Measurements from ENCODE around the gene PDCD2L.
"Not testable (repeated sequence)": the region's sequence is repeated elsewhere in the genome, so short reads cannot be mapped to it uniquely, and the experiment has no call there.

Gene PDCD2L

GRCh38 chr19:34448191-34448590 is 44.0 kb downstream of the PDCD2L start:
- no peak overlapping the region for H3K4me3 ChIP-seq (ENCODE audit: low read depth, low read length)
- TF ChIP-seq MAX (IDR thresholded peaks at IDR 0.05; ENCODE audit: low read depth, low read length), result no peak
- TF ChIP-seq POLR2A (IDR thresholded peaks at IDR 0.05; ENCODE audit: extremely low read depth, insufficient read length), result no peak
- TF ChIP-seq MYC (IDR thresholded peaks at IDR 0.05; ENCODE audit: low read depth, low read length), result no peak
- TF ChIP-seq CTCF (IDR thresholded peaks at IDR 0.05; ENCODE audit: low read depth, low read length), result no peak
- no peak for DNase-seq (ENCODE audit: low read depth)

GRCh38 chr19:34452723-34453122 is 48.5 kb downstream of the PDCD2L start:
- DNase-seq (ENCODE audit: low read depth), result no peak
- TF ChIP-seq MAX (IDR thresholded peaks at IDR 0.05; ENCODE audit: low read depth, low read length) (no peak), POLR2A (IDR thresholded peaks at IDR 0.05; ENCODE audit: extremely low read depth, insufficient read length) (no peak), CTCF (IDR thresholded peaks at IDR 0.05; ENCODE audit: low read depth, low read length) (no peak), MYC (IDR thresholded peaks at IDR 0.05; ENCODE audit: low read depth, low read length) (no peak)
- no peak overlapping the region for H3K4me3 ChIP-seq (ENCODE audit: low read depth, low read length)

- DNase-seq (ENCODE audit: low read depth), result no peak
- H3K4me3 ChIP-seq (ENCODE audit: low read depth, low read length), result no peak overlapping the region
- TF ChIP-seq POLR2A (IDR thresholded peaks at IDR 0.05; ENCODE audit: extremely low read depth, insufficient read length) (no peak), MYC (IDR thresholded peaks at IDR 0.05; ENCODE audit: low read depth, low read length) (no peak), CTCF (IDR thresholded peaks at IDR 0.05; ENCODE audit: low read depth, low read length) (no peak), MAX (IDR thresholded peaks at IDR 0.05; ENCODE audit: low read depth, low read length) (no peak)
Observed at GRCh38 chr19:34454091-34454490, 49.9 kb downstream of the PDCD2L start.

DNA sequence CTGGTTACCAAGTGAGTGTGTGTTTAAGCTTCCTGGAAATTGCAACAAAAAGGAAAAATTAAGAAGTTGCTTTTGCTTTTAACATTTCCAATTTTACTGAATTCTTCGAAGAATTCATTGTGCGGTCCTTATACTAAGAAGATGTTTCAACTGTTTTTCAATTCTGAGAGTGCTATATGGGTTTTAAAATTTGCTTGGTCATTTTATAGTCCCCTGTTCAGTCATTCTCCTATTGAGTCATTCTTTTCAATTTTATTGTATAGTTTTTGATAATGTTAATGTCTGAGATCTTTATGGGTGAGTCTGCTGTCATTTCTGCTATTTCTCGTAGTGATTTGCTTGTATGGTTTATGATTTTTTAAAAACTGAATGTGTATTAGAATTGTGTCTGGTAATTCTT is 50.5 kb downstream of the PDCD2L start:
- no peak for DNase-seq (ENCODE audit: low read depth)
- TF ChIP-seq POLR2A (IDR thresholded peaks at IDR 0.05; ENCODE audit: extremely low read depth, insufficient read length) (no peak), CTCF (IDR thresholded peaks at IDR 0.05; ENCODE audit: low read depth, low read length) (no peak), MAX (IDR thresholded peaks at IDR 0.05; ENCODE audit: low read depth, low read length) (no peak), MYC (IDR thresholded peaks at IDR 0.05; ENCODE audit: low read depth, low read length) (no peak)

DNA sequence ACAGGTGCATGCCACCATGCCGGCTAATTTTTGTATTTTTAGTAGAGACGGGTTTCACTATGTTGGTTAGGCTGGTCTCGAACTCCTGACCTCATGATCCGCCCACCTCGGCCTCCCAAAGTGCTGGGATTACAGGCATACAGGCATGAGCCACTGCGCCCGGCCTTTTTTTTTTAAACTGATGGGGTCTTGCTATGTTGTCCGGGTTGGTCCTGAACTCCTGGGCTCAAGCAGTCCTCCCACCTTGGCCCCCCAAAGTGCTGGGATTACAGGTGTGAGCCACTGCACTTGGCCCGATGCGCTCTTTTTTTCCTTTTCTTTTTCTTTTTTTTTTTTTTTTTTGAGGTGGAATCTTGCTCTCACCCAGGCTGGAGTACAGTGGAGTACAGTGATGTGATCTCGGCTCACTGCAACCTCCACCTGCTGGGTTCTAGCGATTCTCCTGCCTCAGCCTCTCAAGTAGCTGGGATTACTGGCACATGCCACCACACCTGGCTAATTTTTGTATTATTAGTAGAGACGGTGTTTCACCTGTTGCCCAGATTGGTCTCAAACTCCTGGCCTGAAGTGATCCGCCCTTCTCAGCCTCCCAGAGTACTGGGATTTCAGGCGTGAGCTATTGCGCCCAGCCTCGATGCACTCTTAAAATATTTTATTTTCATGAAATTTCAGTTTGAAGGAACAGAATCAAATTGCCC is 51.7 kb downstream of the PDCD2L start:
- H3K4me3 ChIP-seq (ENCODE audit: low read depth, low read length); DNase-seq (ENCODE audit: low read depth): not testable (repeated sequence)

More for the DNA sequence above, 50.5 kb downstream of the PDCD2L start:
- no peak overlapping the region for H3K4me3 ChIP-seq (ENCODE audit: low read depth, low read length)

GRCh38 chr19:34457446-34457845 is 53.2 kb downstream of the PDCD2L start:
- no peak for DNase-seq (ENCODE audit: low read depth)
- no peak overlapping the region for H3K4me3 ChIP-seq (ENCODE audit: low read depth, low read length)
- TF ChIP-seq CTCF (IDR thresholded peaks at IDR 0.05; ENCODE audit: low read depth, low read length) (no peak), MAX (IDR thresholded peaks at IDR 0.05; ENCODE audit: low read depth, low read length) (no peak), MYC (IDR thresholded peaks at IDR 0.05; ENCODE audit: low read depth, low read length) (no peak)

Data from NB4 (cell line).